ENCODE measurements around the gene CUX1. TPM values are rescaled to one million over a fixed set of nuclear protein-coding genes. Genes with fewer than 3 reads are reported as not detected.

The CUX1 gene
- polyA plus RNA-seq, 1 experiment = 29.7 TPM

GRCh38 chr7:101803203-101804087, 14.0 kb upstream of the CUX1 start:
- Histone ChIP-seq H3K4me3 (ENCODE audit: low read depth, low read length) (no peak overlapping the region), H3K9me3 (ENCODE audit: control insufficient read depth, insufficient read depth, low read length) (no peaks in the 10 kb centered on the region), H3K27me3 (ENCODE audit: control insufficient read depth, insufficient read depth, low read length) (peaks cover 61% of the 10 kb centered on the region), H3K27ac (ENCODE audit: low read depth, low read length) (no peak overlapping the region)
- CTCF ChIA-PET = interaction anchor here (0.6 kb wide), 1 partner anchor 358 kb away, joined by 3 read pairs; no protein-coding TSS in a partner anchor
- no peak for TF ChIP-seq CTCF (IDR thresholded peaks at IDR 0.05; ENCODE audit: low read depth, low read length)
- POLR2A ChIA-PET = no interaction called here
- no peak for DNase-seq (ENCODE audit: low read depth, low spot score)

GRCh38 chr7:101804088-101804963, 13.1 kb upstream of the CUX1 start:
- ChIA-PET CTCF (no interaction called here), POLR2A (no interaction called here)
- no peak for DNase-seq (ENCODE audit: low read depth, low spot score)
- no peak for TF ChIP-seq CTCF (IDR thresholded peaks at IDR 0.05; ENCODE audit: low read depth, low read length)
- no peak overlapping the region for H3K27ac ChIP-seq (ENCODE audit: low read depth, low read length)
- peaks cover 59% of the 10 kb centered on the region for H3K27me3 ChIP-seq (ENCODE audit: control insufficient read depth, insufficient read depth, low read length)
- H3K4me3 ChIP-seq (ENCODE audit: low read depth, low read length) = no peak overlapping the region
- no peaks in the 10 kb centered on the region for H3K9me3 ChIP-seq (ENCODE audit: control insufficient read depth, insufficient read depth, low read length)

- Histone ChIP-seq H3K27ac (ENCODE audit: low read depth, low read length) (no peak overlapping the region), H3K4me3 (ENCODE audit: low read depth, low read length) (no peak overlapping the region), H3K9me3 (ENCODE audit: control insufficient read depth, insufficient read depth, low read length) (no peaks in the 10 kb centered on the region), H3K27me3 (ENCODE audit: control insufficient read depth, insufficient read depth, low read length) (peaks cover 54% of the 10 kb centered on the region)
- POLR2A ChIA-PET = no interaction called here
- CTCF ChIA-PET = interaction anchor here (1.1 kb wide), 1 partner anchor 116 kb away, joined by 3 read pairs; no protein-coding TSS in a partner anchor
- TF ChIP-seq CTCF (IDR thresholded peaks at IDR 0.05; ENCODE audit: low read depth, low read length) = peak; percentile 22; the same call in 1 of the 2 replicates
- DNase-seq (ENCODE audit: low read depth, low spot score) = no peak
These were observed 12.5 kb upstream of the CUX1 start for GRCh38 chr7:101804967-101805366.

GRCh38 chr7:101812595-101812994, 4.8 kb upstream of the CUX1 start:
- POLR2A ChIA-PET = no interaction called here
- CTCF ChIA-PET = interaction anchor here (1.5 kb wide), 1 partner anchor 124 kb away, joined by 3 read pairs; no protein-coding TSS in a partner anchor
- H3K9me3 ChIP-seq (ENCODE audit: control insufficient read depth, insufficient read depth, low read length) = no peaks in the 10 kb centered on the region; the same call in 1 of the 2 replicates
- no peak for TF ChIP-seq CTCF (IDR thresholded peaks at IDR 0.05; ENCODE audit: low read depth, low read length)
- no peak overlapping the region for H3K4me3 ChIP-seq (ENCODE audit: low read depth, low read length)
- DNase-seq (ENCODE audit: low read depth, low spot score) = no peak
- no peak overlapping the region for H3K27ac ChIP-seq (ENCODE audit: low read depth, low read length)
- H3K27me3 ChIP-seq (ENCODE audit: control insufficient read depth, insufficient read depth, low read length) = no peaks in the 10 kb centered on the region

All from AG04450 (cell line).